ENCODE results near the gene WARS2. TPM values are rescaled to one million over a fixed set of nuclear protein-coding genes. Genes with fewer than 3 reads are reported as not detected.

Gene WARS2
- polyA plus RNA-seq, 1 experiment, result 17.7 TPM

DNA sequence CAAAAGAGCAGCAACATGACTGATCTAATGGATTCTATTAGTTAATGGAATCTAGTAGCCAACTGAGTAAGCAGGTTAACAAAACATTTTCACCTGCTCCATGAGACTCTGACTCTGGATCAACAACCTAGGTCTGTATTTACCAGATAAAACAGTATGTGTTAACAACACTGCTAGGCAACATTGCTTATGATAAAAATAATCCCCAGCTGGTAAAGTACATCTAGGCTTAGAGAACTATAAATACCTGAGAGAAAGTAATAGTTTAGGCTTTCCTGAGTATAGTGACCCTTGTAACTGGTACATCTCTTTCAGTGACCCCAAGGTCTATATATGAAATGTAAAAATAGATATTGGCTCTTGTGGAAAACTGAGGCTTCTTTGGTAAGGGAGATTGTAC, 78.8 kb downstream of the WARS2 start:
- H3K36me3 ChIP-seq (ENCODE audit: control insufficient read depth, insufficient read depth, low read length), result no peaks in the 10 kb centered on the region; the same call in 1 of the 2 replicates
- no peak for DNase-seq (ENCODE audit: low read depth)
- H3K27me3 ChIP-seq (ENCODE audit: control insufficient read depth, insufficient read depth, low read length), result no peaks in the 10 kb centered on the region
- no peak overlapping the region for H3K4me3 ChIP-seq (ENCODE audit: low read depth, low read length)
- ChIA-PET CTCF (no interaction called here), POLR2A (no interaction called here)
- TF ChIP-seq, protein P1, sequence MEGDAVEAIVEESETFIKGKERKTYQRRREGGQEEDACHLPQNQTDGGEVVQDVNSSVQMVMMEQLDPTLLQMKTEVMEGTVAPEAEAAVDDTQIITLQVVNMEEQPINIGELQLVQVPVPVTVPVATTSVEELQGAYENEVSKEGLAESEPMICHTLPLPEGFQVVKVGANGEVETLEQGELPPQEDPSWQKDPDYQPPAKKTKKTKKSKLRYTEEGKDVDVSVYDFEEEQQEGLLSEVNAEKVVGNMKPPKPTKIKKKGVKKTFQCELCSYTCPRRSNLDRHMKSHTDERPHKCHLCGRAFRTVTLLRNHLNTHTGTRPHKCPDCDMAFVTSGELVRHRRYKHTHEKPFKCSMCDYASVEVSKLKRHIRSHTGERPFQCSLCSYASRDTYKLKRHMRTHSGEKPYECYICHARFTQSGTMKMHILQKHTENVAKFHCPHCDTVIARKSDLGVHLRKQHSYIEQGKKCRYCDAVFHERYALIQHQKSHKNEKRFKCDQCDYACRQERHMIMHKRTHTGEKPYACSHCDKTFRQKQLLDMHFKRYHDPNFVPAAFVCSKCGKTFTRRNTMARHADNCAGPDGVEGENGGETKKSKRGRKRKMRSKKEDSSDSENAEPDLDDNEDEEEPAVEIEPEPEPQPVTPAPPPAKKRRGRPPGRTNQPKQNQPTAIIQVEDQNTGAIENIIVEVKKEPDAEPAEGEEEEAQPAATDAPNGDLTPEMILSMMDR (IDR thresholded peaks at IDR 0.05; ENCODE audit: insufficient read depth, low read depth, low read length), result no peak

DNA sequence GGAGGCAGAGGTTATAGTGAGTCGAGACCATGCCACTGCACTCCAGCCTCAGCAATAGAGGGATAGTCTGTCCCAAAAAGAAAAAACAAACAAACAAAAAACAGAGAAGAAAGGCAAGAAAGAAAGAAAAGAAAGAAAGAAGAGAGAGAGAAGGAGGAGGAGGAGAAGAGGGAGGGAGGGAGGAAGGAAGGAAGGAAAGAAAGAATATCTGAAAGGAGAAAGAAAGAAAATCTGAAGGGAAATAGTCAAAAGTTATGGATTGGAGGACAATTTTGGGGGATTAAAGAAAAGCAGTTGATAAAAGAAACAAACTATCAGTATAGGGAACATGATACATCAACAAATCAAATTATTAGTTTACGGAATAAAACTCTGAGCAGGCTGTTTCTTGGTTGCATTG, 84.9 kb downstream of the WARS2 start:
- ChIA-PET POLR2A (no interaction called here), CTCF (no interaction called here)
- TF ChIP-seq, protein P1 (IDR thresholded peaks at IDR 0.05; ENCODE audit: insufficient read depth, low read depth, low read length), result no peak
- no peaks in the 10 kb centered on the region; the same call in 1 of the 2 replicates for H3K36me3 ChIP-seq (ENCODE audit: control insufficient read depth, insufficient read depth, low read length)
- DNase-seq (ENCODE audit: low read depth), result no peak
- no peaks in the 10 kb centered on the region for H3K27me3 ChIP-seq (ENCODE audit: control insufficient read depth, insufficient read depth, low read length)
- H3K4me3 ChIP-seq (ENCODE audit: low read depth, low read length), result no peak overlapping the region

DNA sequence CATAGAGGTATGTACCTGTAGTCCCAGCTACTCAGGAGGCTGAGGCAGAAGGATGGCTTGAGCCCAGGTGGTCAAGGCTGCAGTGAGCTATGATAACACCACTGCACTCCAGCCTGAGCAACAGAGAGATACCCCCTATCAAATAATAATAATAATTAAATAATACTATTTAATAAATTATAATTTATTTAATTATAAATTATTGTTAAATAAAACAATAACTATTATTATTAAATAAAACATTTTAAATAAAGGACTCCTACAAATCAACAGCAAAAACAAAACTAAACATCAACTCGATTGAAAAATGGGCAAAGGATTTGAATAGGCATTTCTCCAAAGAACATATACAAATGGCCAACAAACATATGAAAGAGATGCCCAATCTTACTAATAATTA, 86.5 kb downstream of the WARS2 start:
- CTCF ChIA-PET, result interaction anchor here (0.8 kb wide), 1 partner anchor 15 kb away, joined by 4 read pairs; no protein-coding TSS in a partner anchor
- TF ChIP-seq, protein P1 (IDR thresholded peaks at IDR 0.05; ENCODE audit: insufficient read depth, low read depth, low read length), result no peak
- no peak for DNase-seq (ENCODE audit: low read depth)
- POLR2A ChIA-PET, result no interaction called here
- Histone ChIP-seq H3K4me3 (ENCODE audit: low read depth, low read length) (no peak overlapping the region), H3K27me3 (ENCODE audit: control insufficient read depth, insufficient read depth, low read length) (no peaks in the 10 kb centered on the region), H3K36me3 (ENCODE audit: control insufficient read depth, insufficient read depth, low read length) (no peaks in the 10 kb centered on the region)

DNA sequence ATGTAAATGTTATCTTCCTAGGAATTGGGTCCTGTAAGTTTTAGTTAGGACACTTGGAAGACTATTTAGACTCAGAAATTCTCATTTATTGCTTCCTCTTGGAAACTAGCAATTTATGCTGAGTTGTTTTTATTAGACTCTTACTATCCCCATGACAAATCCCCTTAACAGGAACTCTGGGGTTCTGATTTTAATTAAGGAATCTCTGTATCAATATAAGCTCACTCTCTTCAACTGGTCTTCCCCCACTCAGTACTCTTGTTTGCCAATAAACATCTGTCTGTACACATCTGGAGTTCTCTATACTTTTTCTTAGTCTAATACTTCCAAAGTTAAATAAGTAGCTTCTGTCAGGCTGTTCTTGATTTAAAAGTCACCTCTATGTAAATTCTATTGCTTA, 88.2 kb downstream of the WARS2 start:
- CTCF ChIA-PET, result interaction anchor here (1.2 kb wide), 1 partner anchor 13 kb away, joined by 4 read pairs; no protein-coding TSS in a partner anchor
- H3K36me3 ChIP-seq (ENCODE audit: control insufficient read depth, insufficient read depth, low read length), result no peaks in the 10 kb centered on the region
- TF ChIP-seq, protein P1 (IDR thresholded peaks at IDR 0.05; ENCODE audit: insufficient read depth, low read depth, low read length), result no peak
- no peak overlapping the region for H3K4me3 ChIP-seq (ENCODE audit: low read depth, low read length)
- H3K27me3 ChIP-seq (ENCODE audit: control insufficient read depth, insufficient read depth, low read length), result no peaks in the 10 kb centered on the region
- POLR2A ChIA-PET, result no interaction called here
- no peak for DNase-seq (ENCODE audit: low read depth)

DNA sequence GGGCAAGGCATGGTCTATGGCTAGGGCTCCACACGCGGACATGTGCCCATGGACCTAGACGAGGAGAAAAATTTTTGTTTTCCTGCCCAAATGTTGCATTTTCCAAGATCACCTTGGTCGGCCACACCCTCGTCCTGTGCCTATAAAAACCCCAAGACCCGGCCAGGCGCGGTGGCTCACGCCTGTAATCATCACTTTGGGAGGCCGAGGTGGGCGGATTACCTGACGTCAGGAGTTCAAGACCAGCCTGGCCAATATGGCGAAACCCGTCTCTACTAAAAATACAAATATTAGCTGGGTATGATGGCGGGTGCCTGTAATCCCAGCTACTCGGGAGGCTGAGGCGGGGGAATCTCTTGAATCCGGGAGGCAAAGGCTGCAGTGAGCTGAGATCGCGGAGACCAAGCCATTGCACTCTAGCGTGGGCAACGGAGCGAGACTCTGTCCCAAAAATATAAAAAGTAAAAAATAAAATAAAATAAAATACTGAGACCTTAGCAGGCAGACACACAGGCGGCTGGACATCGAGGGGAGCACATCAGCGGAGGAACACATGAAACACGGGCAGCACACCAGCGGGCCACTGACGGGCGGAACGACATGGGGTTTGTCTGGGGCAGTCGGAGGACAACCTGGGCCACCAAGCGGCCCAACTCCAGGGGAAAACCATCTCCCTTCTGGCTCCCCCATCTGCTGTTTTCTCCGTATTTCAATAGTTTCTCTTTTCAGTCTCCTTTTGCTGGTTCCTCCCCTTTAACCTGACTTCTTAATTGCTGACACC, 91.6 kb downstream of the WARS2 start:
- Histone ChIP-seq H3K4me3 (ENCODE audit: low read depth, low read length) (no peak overlapping the region), H3K36me3 (ENCODE audit: control insufficient read depth, insufficient read depth, low read length) (no peaks in the 10 kb centered on the region), H3K27me3 (ENCODE audit: control insufficient read depth, insufficient read depth, low read length) (no peaks in the 10 kb centered on the region)
- DNase-seq (ENCODE audit: low read depth), result no peak
- ChIA-PET CTCF (no interaction called here), POLR2A (no interaction called here)
- TF ChIP-seq, protein P1 (IDR thresholded peaks at IDR 0.05; ENCODE audit: insufficient read depth, low read depth, low read length), result no peak
